BLaER1 (cell line): ENCODE results near the gene ACIN1.
"Not testable (repeated sequence)": the region's sequence is repeated elsewhere in the genome, so short reads cannot be mapped to it uniquely, and the experiment has no call there.

Source experiments
- H3K27ac ChIP-seq: shearing (Covaris generic); formaldehyde crosslinking; 2 replicates; pipeline ENCODE4 v1.8.1; 2022
- H3K27me3 ChIP-seq: shearing (Covaris generic); formaldehyde crosslinking; 2 replicates; pipeline ENCODE4 v1.8.1; 2022
- H3K36me3 ChIP-seq: shearing (Covaris generic); formaldehyde crosslinking; 2 replicates; pipeline ENCODE4 v1.8.1; 2022
- H3K4me1 ChIP-seq: shearing (Covaris generic); formaldehyde crosslinking; 2 replicates; pipeline ENCODE4 v1.8.1; 2022
- H3K4me2 ChIP-seq: shearing (Covaris generic); formaldehyde crosslinking; 2 replicates; pipeline ENCODE4 v1.8.1; 2022
- H3K4me3 ChIP-seq: shearing (Covaris generic); formaldehyde crosslinking; 2 replicates; pipeline ENCODE4 v1.8.1; 2022
- H3K9ac ChIP-seq: shearing (Covaris generic); formaldehyde crosslinking; 2 replicates; pipeline ENCODE4 v1.8.1; 2022
- H3K9me3 ChIP-seq: shearing (Covaris generic); formaldehyde crosslinking; 2 replicates; pipeline ENCODE4 v1.8.1; 2022
- H4K20me1 ChIP-seq: shearing (Covaris generic); formaldehyde crosslinking; 2 replicates; pipeline ENCODE4 v1.8.1; 2022
- Cebpa-rat ChIP-seq: shearing (Covaris generic); IDR thresholded peaks from 2 replicates; pipeline ENCODE4 v1.8.1; 2022

The ACIN1 gene

GRCh38 chr14:23115918-23116317, 21.0 kb upstream of the ACIN1 start:
- Histone ChIP-seq H3K9me3 (no peaks in the 10 kb centered on the region), H3K27me3 (no peaks in the 10 kb centered on the region), H3K27ac (no peak overlapping the region), H3K4me1 (peaks cover 54% of the 10 kb centered on the region), H3K36me3 (no peaks in the 10 kb centered on the region), H3K4me3 (no peak overlapping the region), H3K9ac (no peak overlapping the region), H4K20me1 (no peaks in the 10 kb centered on the region), H3K4me2 (no peak overlapping the region)
- no peak for TF ChIP-seq Cebpa-rat

DNA sequence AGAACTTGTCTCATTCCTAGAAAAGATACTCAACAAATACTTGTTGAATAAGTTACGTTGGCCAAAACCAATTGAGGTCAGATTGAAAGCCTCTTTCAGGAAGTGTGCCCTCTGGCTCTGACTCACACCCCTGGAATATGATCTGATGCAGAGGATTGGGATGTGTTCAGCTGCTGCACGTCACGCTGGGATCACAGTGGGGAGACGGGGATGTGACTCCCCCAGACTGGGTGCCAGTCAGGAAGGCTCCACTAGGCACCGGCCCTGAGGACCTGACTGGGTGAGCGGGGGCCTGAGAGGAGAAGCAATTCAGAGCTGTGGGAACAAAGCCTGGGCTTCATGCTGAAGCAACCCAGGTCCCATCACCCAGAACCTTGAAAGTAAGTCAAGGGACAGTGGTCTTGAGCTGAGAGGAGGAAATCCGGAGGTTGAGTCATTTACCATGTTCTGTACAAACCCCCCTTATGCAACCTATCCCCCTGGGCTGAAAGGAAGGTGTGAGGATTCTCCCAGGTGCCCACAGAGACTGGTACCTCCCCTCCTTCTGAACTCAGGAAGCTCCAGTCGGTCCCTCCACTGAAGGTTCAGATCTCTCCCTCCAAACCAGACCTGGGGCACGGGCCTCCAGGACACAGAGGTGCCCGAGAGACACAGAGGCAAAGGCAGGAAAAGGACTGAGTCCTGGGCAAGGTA, 20.2 kb upstream of the ACIN1 start:
- Histone ChIP-seq H3K4me2 (peak overlapping the region; percentile 28; the same call in 1 of the 2 replicates), H3K9ac (no peak overlapping the region), H3K4me3 (no peak overlapping the region), H3K36me3 (no peaks in the 10 kb centered on the region), H3K27ac (no peak overlapping the region), H3K9me3 (no peaks in the 10 kb centered on the region), H3K4me1 (peaks cover 46% of the 10 kb centered on the region), H4K20me1 (no peaks in the 10 kb centered on the region), H3K27me3 (no peaks in the 10 kb centered on the region)
- TF ChIP-seq Cebpa-rat, result no peak

DNA sequence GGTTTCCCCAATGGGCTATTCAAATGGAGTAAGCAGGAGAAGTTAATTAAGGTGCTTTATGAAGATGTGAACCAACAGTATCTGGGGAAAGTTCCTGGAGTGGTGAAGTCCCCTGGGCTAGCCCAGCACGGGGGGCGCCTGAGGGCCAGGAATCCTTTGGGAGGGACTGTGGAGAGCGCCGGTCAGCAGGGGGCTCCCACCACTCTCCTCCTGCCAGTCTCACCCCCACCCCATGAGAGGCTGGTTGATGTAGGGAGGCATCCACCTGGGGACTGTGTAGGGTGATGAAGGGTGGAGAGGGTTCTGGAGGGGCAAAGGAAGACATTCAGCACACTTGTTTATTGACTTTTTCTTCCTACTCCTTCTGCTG, 19.7 kb upstream of the ACIN1 start:
- H3K4me2 ChIP-seq, result peak overlapping the region; percentile 6; the same call in 1 of the 2 replicates
- H3K9ac ChIP-seq, result no peak overlapping the region
- TF ChIP-seq Cebpa-rat, result no peak
- H3K9me3 ChIP-seq, result no peaks in the 10 kb centered on the region
- H3K4me1 ChIP-seq, result peaks cover 41% of the 10 kb centered on the region
- no peaks in the 10 kb centered on the region for H3K36me3 ChIP-seq
- no peak overlapping the region for H3K27ac ChIP-seq
- no peaks in the 10 kb centered on the region for H4K20me1 ChIP-seq
- no peak overlapping the region for H3K4me3 ChIP-seq
- no peaks in the 10 kb centered on the region for H3K27me3 ChIP-seq

DNA sequence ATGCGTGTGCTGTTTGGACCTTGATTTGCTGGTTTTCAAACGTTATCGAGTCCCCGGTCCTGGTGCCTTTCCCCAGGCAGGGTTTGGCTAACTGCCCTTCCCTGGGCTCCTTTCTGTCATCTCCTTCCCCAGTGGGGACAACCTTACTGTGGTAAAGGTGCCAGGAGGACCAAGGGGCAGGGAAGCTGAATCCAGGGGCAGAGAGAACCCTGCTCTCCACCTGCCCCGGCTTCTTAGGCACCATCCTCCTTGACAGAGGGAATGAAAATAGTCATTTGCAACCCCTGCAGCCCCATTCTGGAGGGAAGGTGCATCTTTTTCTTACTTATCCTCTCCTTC, 19.2 kb upstream of the ACIN1 start:
- Histone ChIP-seq H3K27me3 (no peaks in the 10 kb centered on the region), H3K36me3 (no peaks in the 10 kb centered on the region), H3K9ac (no peak overlapping the region), H3K4me3 (no peak overlapping the region), H3K9me3 (no peaks in the 10 kb centered on the region), H3K27ac (no peak overlapping the region), H3K4me2 (no peak overlapping the region), H4K20me1 (no peaks in the 10 kb centered on the region), H3K4me1 (peaks cover 35% of the 10 kb centered on the region)
- no peak for TF ChIP-seq Cebpa-rat

DNA sequence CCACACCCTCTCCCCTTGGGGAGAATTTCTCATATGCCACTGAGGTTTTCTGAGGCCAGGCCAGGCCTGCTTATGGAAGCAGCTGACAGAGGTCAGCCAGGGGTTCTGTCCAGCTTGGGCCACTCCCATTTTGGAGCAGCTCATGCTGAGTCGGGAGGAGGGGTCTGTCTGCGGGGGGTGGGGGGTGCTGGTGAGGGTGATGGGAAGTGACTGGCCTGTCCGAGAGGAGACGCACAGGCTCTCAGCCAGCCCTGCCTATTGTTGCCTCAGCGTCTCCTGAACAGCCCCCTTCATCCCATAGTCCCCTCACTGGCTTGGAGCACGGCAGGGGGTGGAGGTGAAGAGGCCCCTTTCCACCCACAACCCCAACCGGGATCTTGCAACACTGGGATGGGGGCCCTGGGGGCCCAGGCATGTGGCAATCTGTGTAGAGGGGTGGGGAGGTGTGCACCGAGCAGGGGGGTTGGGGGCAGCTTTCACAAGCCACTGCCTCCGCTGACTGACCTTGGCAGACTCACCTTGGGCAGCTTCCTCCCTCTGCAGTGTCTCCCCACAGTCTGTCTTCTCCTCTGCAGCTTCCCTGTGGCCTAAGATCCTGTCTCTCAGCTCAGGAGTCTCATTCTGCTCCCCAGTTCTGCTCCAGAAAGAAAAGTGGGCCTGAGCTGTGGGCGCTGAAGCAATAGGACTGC, 18.6 kb upstream of the ACIN1 start:
- Histone ChIP-seq H3K9ac (no peak overlapping the region), H3K36me3 (no peaks in the 10 kb centered on the region), H3K4me1 (peaks cover 30% of the 10 kb centered on the region), H3K4me2 (no peak overlapping the region), H4K20me1 (no peaks in the 10 kb centered on the region), H3K27me3 (no peaks in the 10 kb centered on the region), H3K4me3 (no peak overlapping the region), H3K9me3 (peaks cover 4% of the 10 kb centered on the region), H3K27ac (no peak overlapping the region)
- no peak for TF ChIP-seq Cebpa-rat

DNA sequence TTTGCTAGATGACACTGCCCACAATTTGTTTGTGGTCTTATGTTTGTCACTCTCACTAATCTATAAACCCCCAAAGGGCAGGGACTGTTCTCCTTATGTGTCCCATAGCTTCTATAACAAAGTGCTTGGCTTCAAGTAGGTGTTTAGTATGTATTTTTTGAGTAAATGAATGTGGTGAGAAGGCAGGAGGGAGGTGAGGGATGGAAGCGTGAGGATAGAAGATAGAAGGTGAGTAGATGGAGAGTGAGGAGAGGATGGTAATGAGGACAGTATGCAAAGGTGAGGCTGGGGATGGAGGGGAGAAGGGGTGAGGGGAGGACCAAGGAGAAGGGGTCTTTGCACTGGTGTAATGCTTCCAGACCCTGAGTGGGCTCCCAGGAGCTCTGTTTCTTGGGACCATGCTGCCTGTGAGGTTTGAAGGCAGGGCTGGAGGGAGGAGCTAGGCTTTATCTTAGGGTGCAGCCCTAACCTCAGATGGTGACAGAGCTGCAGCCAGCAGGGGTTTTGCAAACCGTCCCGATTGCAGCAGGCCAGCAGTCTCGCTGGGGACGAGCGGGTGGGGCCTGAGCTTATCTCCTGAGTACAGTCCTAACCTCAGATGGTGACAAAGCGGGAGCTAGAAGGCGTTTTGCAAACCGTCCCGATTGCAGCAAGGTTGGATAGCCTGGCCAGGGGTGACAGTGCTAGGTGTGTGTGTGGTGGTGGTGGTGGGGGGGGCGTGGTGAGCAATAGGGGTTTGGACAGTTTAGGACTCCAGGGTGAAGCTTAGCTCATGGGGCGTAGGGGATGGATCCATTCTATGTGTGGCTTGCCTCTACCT, 17.6 kb upstream of the ACIN1 start:
- Histone ChIP-seq H3K4me2 (no peak overlapping the region), H4K20me1 (no peaks in the 10 kb centered on the region), H3K9ac (no peak overlapping the region), H3K4me1 (peaks cover 20% of the 10 kb centered on the region), H3K36me3 (no peaks in the 10 kb centered on the region), H3K9me3 (peaks cover 11% of the 10 kb centered on the region), H3K4me3 (no peak overlapping the region), H3K27me3 (no peaks in the 10 kb centered on the region), H3K27ac (no peak overlapping the region)
- no peak for TF ChIP-seq Cebpa-rat

DNA sequence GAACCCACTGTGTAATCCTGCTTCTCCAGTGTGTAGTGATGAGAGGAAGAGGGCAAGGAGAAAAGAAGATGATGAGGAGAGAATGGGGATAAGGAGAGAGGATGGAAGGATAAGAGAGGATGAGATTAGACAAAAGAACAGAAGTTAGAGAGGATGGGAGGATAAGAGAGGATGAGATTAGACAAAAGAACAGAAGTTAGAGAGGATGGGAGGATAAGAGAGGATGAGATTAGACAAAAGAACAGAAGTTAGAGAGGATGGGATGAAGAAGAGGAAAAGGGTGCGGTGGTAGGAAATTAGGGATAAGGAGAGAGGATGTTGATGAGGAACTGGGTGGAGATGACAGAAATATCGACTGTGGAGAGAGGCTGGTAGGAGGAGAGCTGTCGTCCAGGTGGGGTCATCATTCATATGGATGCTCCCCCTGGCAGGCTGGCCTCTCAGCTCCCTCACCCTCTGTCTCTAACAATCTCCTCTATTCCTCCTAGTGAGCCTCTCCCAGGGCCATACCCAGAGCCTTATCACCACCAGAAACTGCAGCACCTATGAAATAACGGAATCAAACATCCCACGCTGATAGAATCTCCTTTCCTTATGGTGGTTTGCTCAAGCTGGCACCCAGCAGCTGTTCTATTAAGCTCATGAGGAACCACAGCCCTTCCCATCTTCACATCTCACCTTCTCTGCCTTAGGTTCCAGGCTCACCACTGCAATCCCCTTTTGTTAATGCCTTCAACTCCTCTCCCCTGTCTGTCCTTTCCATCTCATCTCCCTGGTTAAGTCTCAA, 15.8 kb upstream of the ACIN1 start:
- H3K9me3 ChIP-seq, result peaks cover 11% of the 10 kb centered on the region
- H3K9ac ChIP-seq, result no peak overlapping the region
- peaks cover 12% of the 10 kb centered on the region for H3K4me1 ChIP-seq
- H3K27me3 ChIP-seq, result no peaks in the 10 kb centered on the region
- TF ChIP-seq Cebpa-rat, result no peak
- no peaks in the 10 kb centered on the region for H4K20me1 ChIP-seq
- H3K36me3 ChIP-seq, result no peaks in the 10 kb centered on the region
- H3K4me2 ChIP-seq, result no peak overlapping the region
- no peak overlapping the region for H3K4me3 ChIP-seq
- H3K27ac ChIP-seq, result no peak overlapping the region

GRCh38 chr14:23109769-23110168, 14.8 kb upstream of the ACIN1 start:
- Histone ChIP-seq H3K9ac (no peak overlapping the region), H3K36me3 (no peaks in the 10 kb centered on the region), H4K20me1 (no peaks in the 10 kb centered on the region), H3K27ac (no peak overlapping the region), H3K27me3 (no peaks in the 10 kb centered on the region), H3K4me3 (no peak overlapping the region), H3K9me3 (peaks cover 11% of the 10 kb centered on the region), H3K4me2 (no peak overlapping the region), H3K4me1 (peaks cover 2% of the 10 kb centered on the region)
- TF ChIP-seq Cebpa-rat, result no peak

- H3K36me3 ChIP-seq, H4K20me1 ChIP-seq, H3K27ac ChIP-seq, H3K27me3 ChIP-seq, H3K4me2 ChIP-seq, H3K4me3 ChIP-seq, H3K4me1 ChIP-seq, H3K9ac ChIP-seq: not testable (repeated sequence)
- peaks cover 11% of the 10 kb centered on the region for H3K9me3 ChIP-seq
Observed at GRCh38 chr14:23108169-23108568, 13.2 kb upstream of the ACIN1 start.

DNA sequence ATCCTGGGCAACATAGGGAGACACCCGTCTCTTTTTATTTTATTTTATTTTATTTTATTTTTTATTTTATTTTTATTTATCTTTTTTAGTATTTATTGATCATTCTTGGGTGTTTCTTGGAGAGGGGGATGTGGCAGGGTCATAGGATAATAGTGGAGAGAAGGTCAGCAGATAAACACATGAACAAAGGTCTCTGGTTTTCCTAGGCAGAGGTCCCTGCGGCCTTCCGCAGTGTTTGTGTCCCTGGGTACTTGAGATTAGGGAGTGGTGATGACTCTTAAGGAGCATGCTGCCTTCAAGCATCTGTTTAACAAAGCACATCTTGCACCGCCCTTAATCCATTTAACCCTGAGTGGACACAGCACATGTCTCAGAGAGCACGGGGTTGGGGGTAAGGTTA, 12.7 kb upstream of the ACIN1 start:
- H3K9ac ChIP-seq, H3K27ac ChIP-seq, H3K4me2 ChIP-seq, H4K20me1 ChIP-seq, H3K27me3 ChIP-seq, H3K4me3 ChIP-seq, H3K4me1 ChIP-seq, H3K36me3 ChIP-seq: not testable (repeated sequence)
- H3K9me3 ChIP-seq, result peaks cover 11% of the 10 kb centered on the region
